Measurements from ENCODE around the gene TEDC2.
"Not testable (repeated sequence)": the region's sequence is repeated elsewhere in the genome, so short reads cannot be mapped to it uniquely, and the experiment has no call there.

TEDC2 gene

DNA sequence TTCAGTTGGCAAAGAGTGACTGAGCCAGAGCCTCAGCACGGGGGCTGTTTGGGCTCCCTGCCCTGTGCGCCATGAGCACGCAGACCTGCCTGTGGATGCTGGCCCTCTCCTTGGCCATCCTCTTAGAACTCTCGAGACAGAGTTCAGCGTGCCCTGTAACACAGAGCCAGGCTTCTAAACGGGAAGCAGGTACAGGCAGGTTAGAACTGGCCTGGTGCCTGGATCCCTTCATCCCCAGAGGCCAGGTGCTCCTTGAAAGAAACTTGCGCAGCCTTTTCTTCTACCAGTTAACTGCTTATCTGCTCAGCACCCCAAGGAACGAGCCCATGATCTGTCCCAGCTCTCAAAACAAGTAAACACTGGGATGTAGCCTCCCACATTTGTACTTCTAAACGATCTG is 23.8 kb upstream of the TEDC2 start:
- peaks cover 92% of the 10 kb centered on the region for H3K36me3 ChIP-seq
- no peak overlapping the region for H3K27ac ChIP-seq
- no peak for DNase-seq
- H3K27me3 ChIP-seq (ENCODE audit: insufficient read depth, low read depth, severe bottlenecking) = no peaks in the 10 kb centered on the region
- H3K4me3 ChIP-seq (ENCODE audit: low read depth, low read length) = no peak overlapping the region
- H3K9me3 ChIP-seq (ENCODE audit: severe bottlenecking) = no peaks in the 10 kb centered on the region
- TF ChIP-seq, protein P1, sequence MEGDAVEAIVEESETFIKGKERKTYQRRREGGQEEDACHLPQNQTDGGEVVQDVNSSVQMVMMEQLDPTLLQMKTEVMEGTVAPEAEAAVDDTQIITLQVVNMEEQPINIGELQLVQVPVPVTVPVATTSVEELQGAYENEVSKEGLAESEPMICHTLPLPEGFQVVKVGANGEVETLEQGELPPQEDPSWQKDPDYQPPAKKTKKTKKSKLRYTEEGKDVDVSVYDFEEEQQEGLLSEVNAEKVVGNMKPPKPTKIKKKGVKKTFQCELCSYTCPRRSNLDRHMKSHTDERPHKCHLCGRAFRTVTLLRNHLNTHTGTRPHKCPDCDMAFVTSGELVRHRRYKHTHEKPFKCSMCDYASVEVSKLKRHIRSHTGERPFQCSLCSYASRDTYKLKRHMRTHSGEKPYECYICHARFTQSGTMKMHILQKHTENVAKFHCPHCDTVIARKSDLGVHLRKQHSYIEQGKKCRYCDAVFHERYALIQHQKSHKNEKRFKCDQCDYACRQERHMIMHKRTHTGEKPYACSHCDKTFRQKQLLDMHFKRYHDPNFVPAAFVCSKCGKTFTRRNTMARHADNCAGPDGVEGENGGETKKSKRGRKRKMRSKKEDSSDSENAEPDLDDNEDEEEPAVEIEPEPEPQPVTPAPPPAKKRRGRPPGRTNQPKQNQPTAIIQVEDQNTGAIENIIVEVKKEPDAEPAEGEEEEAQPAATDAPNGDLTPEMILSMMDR (IDR thresholded peaks at IDR 0.05; ENCODE audit: low read depth, low read length) = no peak

DNA sequence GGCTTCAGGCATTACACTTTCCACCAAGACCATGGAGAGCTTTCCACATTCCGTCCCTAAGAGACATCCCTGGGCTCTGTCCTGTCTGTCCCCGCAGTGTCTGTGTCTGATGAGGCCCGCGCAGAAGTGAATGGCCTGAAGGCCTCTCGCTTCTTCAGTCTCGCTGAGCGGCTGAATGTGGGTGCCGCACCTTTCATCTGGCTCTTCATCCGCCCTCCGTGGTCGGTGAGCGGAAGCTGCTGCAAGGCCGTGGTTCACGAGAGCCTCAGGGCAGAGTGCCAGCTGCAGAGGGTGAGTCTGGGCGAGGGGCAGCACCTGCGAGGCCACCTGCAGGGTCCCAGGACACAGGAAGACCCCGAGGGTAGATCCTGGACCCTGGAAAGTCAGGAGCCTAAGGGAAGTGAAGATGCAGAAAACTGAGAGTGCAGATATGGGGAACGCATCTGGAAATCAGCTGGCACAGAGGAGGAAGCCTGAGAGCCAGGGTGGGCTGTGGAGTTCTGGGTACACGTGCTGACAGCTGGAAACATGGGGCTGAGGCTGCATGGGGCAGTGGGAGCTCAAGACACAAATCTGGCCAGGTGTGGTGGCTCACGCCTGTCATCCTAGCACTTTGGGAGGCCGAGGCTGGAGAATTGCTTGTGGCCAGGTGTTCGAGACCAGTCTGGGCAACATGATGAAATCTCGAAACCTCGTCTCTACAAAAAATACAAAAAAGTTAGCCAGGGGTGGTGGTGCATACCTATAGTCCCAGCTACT is 22.7 kb upstream of the TEDC2 start:
- Histone ChIP-seq H3K9me3 (ENCODE audit: severe bottlenecking) (no peaks in the 10 kb centered on the region), H3K36me3 (peaks cover 90% of the 10 kb centered on the region), H3K27ac (no peak overlapping the region), H3K4me3 (ENCODE audit: low read depth, low read length) (no peak overlapping the region), H3K27me3 (ENCODE audit: insufficient read depth, low read depth, severe bottlenecking) (no peaks in the 10 kb centered on the region)
- DNase-seq = no peak
- TF ChIP-seq, protein P1 (IDR thresholded peaks at IDR 0.05; ENCODE audit: low read depth, low read length) = no peak

DNA sequence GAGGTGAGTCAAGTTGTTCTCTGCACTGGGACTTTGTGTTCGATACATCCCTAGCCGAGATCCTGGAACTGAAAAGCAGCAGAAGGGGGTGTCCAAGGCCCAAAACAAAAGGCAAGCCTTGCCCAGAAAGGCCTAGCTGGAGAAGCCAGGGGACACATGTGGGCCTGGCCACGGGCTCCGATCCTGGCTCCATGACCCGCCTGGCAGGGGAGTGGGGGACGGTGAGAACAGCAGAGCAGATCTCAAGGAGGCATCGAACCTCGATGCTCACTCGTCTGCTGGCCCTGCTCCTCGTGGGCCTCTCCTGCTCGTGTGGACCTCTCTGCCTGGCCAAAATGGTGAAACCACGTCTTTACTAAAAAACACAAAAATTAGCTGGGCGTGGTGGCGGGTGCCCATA is 21.8 kb upstream of the TEDC2 start:
- Histone ChIP-seq H3K27ac (no peak overlapping the region), H3K4me3 (ENCODE audit: low read depth, low read length) (no peak overlapping the region), H3K36me3 (peaks cover 82% of the 10 kb centered on the region), H3K9me3 (ENCODE audit: severe bottlenecking) (no peaks in the 10 kb centered on the region), H3K27me3 (ENCODE audit: insufficient read depth, low read depth, severe bottlenecking) (no peaks in the 10 kb centered on the region)
- no peak for DNase-seq
- TF ChIP-seq, protein P1 (IDR thresholded peaks at IDR 0.05; ENCODE audit: low read depth, low read length) = no peak

DNA sequence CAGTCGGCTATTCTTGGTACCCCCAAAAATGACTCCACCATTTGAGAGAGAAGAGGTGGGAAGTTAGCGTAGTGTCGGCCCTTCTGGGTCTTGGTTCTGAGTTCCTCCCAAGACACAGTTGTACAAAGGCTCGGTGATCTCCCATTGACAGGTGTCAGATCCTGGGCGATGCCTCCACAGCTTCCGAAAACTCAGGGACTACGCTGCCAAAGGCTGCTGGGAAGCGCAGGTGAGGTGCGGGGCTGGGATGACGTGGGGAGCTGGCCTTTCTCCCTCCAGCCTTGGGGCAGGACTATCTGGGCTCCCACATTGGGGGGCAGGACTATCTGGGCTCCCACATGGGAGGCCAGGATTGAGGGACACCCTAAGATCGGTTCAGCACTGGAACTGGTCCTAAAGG is 20.3 kb upstream of the TEDC2 start:
- DNase-seq = no peak
- Histone ChIP-seq H3K27me3 (ENCODE audit: insufficient read depth, low read depth, severe bottlenecking) (no peaks in the 10 kb centered on the region), H3K36me3 (peaks cover 80% of the 10 kb centered on the region), H3K27ac (no peak overlapping the region), H3K9me3 (ENCODE audit: severe bottlenecking) (no peaks in the 10 kb centered on the region), H3K4me3 (ENCODE audit: low read depth, low read length) (no peak overlapping the region)
- TF ChIP-seq, protein P1 (IDR thresholded peaks at IDR 0.05; ENCODE audit: low read depth, low read length) = no peak

DNA sequence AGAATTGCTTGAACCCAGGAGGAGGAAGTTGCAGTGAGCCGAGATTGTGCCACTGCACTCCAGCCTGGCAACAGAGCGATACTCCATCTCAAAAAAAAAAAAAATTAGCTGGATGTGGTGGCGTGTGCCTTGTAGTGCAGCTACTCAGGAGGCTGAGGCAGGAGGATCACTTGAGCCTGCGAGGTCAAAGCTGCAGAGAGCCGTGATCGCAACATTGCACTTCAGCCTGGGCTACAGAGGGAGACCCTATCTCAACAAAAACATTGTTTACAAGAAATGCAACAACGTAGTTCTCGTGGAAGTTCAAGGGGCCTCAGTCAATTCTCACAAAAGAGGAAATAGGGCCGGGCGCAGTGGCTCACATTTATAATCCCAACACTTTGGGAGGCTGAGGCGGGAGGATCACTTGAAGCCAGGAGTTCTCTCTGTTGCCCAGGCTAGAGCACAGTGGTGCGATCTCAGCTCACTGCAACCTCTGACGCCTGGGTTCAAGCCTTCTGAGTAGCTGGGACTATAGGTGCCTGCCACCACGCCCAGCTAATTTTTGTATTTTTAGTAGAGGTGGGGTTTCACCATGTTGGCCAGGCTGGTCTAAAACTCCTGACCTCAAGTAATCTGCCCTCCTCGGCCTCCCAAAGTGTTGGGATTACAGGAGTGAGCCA is 18.6 kb upstream of the TEDC2 start:
- H3K4me3 ChIP-seq (ENCODE audit: low read depth, low read length); DNase-seq; H3K27ac ChIP-seq; H3K9me3 ChIP-seq (ENCODE audit: severe bottlenecking); H3K27me3 ChIP-seq (ENCODE audit: insufficient read depth, low read depth, severe bottlenecking): not testable (repeated sequence)
- H3K36me3 ChIP-seq = peaks cover 85% of the 10 kb centered on the region

DNA sequence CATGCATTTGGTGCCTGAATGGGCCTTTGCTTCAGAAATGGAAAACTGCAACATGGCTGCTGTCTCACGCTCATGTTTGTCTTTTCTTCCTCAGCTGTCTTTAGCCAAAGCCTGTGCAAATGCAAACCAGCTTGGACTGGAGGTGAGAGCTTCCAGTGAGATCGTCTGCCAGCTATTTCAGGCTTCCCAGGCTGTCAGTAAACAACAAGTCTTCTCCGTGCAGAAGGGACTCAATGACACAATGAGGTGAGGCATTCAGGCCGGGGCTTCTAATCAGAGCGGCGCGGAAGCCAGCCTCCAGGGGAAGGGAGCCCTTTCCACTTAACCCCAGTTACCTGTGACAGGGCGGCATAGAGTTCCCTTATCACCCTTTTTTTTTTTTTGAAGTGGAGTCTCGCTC is 16.4 kb upstream of the TEDC2 start:
- no peak overlapping the region for H3K27ac ChIP-seq
- DNase-seq = no peak
- H3K4me3 ChIP-seq (ENCODE audit: low read depth, low read length) = no peak overlapping the region
- TF ChIP-seq, protein P1 (IDR thresholded peaks at IDR 0.05; ENCODE audit: low read depth, low read length) = no peak
- H3K9me3 ChIP-seq (ENCODE audit: severe bottlenecking) = no peaks in the 10 kb centered on the region
- H3K36me3 ChIP-seq = peaks cover 85% of the 10 kb centered on the region
- no peaks in the 10 kb centered on the region for H3K27me3 ChIP-seq (ENCODE audit: insufficient read depth, low read depth, severe bottlenecking)

All from WERI-Rb-1 (cell line).